Stimulated activated CD8-positive, alpha-beta memory T cell treated with anti-CD3 and anti-CD28 coated beads, Interleukin-12 subunit alpha, Interleukin-12 subunit beta, amount 100 ng/mL, for 4 hours (primary cell): ENCODE results near the gene ALDOC.
"Not testable (repeated sequence)": the region's sequence is repeated elsewhere in the genome, so short reads cannot be mapped to it uniquely, and the experiment has no call there.

Experiments
- DNase-seq: peaks from one replicate; pipeline ENCODE4 v3.0.0-alpha.2; 2020; ENCODE audit warnings: low read depth

The ALDOC gene

DNA sequence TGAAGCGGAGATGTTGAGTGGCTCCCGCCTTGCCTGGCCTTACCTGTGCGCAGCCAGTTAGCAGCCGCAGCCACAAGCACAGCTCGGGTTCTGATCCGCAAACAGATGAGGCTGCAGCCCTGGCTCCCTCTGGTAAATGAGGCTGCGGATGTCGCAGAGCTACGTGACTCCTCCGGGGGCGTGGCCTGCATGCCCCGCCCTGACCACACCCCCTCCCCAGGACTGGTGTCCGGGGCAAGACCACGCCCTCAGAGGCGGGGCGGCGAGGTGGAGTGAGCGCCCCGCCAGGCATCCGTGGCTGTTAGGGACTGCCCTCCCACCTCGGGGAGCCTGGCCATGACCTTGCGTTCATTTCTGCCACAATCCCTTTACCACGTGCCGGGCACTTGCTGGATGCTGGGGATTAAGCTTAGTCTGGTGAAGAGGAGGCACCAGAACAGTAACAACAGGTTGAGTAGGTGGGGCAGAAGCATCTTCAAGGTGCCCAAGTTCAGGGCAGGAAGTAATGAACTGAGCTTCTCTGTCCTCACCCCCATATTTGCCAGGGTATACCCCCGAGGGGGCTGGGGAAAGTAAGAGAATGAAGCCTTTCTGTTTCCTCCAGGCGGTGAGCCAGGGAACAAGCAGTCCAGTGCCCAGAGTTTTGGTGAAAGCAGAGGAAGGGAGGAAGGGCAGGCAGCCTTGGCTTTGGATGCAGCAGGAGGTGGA, at the start of gene ALDOC:
Gene ALDOC, minus strand, starts transcription at position 138 of the 708 bp plus-strand sequence. CDS start 1,363 bp downstream, outside the sequence.
- DNase-seq: peak; percentile 96

DNA sequence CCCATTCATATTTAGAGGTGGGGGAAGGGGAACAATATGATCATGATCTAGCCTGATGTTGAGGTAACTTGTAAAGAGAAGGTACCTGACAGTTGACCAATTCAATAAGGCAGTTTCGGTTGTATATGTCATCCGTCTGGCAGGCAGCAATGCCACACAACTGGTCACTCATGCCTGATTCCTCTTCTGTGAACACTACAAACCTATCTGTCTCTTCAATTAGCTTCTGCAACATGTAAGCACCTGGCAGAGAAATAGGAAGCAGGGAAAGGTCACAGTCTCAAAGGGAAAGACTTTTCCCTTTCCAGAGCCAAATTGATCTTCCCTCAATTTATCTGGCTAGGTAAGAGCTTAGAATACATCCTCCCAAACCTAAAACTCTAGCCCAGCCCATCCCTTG, 47.5 kb upstream of the ALDOC start:
- no peak for DNase-seq

DNA sequence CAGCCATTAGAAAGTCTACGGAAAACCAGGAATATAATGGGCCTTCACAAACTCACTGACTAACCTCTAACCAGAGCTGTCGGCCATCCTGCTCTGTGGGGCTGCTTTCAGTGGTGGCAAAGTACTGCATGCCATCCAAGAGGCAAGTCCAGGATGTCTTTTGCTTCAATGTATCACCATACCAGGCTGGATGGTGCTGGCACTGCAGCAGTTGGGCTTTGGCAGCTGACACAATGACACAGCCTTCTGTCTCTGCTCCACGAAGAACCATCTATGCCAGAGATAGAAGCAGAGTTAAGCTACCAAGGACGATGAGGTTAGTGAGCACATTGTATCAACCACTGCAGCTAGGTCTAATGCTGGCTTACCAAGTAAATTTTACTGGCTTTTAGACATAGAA, 47.0 kb upstream of the ALDOC start:
- no peak for DNase-seq

DNA sequence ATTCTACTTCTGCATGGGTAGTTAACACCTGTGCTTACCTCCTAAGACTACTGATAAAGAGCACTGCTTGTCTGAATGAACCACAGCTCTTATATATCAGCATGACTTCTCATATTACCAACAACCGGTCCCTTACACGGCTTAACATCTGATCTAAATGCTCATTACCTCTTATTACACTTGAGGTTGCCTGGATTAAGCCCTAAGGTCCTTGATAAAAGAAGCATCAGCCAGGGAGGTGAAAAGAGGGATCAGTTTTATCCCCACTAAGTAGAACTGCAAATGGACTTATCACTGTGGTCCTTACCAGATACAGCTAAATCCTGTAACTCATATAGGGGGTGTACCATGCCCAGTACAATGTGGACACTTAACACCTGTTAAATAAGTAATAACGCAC, 45.5 kb upstream of the ALDOC start:
- DNase-seq: no peak

DNA sequence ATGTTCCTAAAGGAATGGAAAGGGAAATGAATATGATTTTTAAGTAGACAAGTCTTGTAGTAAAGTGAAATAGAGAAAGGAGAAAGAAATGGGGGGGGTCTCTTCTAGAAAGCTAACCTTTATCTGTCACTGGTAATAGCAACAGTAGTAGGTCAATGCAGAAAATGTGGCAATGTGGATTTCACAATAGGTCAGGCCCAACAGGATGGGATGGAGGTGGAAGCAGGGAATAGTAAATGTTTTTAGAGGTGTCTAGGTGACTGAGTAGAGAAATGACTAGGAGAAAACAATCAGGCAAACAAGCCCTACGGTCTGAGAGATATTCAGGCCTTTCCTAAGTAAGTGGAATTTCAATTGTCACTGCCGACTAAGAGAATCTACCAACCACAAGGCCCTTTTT, 43.3 kb upstream of the ALDOC start:
- no peak for DNase-seq

DNA sequence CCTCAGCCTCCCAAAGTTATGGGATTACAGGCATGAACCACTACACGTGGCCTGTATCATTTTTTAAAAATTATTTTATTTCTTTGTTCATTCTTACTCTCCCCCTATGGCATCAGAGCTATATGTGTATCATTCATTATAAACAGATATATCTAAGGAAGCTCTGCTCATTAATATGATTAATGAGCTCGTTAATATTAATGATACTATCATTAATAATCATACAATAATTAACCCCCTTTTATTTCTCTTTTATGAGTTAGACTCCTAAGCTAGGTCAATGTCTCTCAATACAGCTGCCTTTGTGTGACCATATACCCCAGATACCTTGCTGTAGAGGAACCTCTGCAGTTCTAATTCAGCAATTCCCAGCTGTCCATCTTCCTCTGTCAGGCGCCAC, 41.8 kb upstream of the ALDOC start:
- no peak for DNase-seq

DNA sequence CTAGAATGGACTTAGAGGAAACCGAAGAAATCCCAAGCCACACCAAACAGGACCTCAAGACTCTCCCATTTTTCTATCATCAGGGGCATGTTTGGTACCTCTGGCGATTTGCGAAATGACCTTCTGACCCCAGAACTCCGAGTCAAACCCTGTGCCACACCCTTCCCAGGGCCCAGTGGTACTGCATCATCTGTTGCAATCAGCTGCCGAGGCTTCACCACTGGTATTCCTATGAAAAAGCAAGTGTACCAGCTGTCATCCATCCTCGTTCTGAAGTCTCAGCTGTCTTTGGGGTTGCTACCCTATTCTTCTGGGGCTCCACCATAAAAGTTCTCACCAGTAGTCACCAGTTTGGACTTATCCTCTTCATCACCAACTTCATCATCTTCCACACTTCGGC, 39.6 kb upstream of the ALDOC start:
- no peak for DNase-seq

DNA sequence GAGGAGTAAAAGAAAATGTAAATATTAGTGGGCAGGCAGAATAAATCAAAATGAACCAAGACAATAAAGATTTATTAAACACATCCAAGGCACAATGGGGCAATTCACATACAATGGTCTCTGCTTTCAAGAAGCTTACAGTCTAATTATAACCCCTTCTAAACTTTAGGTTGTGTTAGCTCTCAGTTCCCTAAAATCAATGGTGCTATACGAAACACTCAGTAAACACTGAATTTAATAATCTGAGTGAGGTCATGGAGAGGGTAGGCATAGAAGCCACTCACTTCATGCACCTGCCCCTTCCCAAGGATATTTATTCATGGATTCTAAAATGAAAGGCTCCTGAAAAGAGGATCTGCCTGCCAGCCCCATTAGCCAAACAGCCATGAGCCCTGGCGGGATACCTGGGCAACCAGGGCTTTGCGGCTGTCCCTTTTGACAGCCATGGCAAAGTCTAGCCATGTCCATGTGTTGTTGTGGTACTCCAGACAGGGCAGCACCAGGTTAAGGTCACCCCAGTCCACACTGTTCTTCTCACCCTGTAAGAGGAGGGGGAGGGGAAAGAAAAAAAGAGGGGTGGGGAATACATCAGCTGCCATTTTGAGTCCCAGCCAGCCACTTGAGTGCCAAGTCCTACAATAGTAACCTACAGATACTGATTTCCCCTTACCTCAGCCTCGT, 38.7 kb upstream of the ALDOC start:
- DNase-seq: no peak

DNA sequence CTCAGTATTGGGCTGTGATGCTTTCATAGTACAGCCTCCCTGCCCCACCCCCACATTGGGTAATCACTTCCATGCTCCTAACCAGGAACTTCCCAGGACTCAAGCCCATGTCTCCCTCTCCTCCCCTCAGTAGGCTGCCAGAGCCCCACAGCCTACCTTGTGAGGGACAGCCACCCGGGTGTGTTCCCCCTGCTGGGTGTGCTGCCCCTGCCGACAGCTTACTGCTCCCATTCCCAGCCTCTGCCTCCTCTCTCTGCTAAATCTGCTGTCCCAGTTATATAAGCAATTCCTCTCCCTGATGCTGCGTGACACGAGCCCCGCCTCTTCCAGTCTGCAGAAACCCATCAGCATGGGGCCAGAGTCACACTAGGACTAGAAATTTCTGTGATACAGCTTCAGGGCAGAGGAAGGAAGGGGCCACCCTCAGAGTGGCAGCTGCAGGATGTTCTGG, 37.3 kb upstream of the ALDOC start, which contains the start of gene RSKR:
Gene RSKR, minus strand, starts transcription at position 255 of the 451 bp plus-strand sequence. Its CDS starts 24 bp downstream, at position 231.
- no peak for DNase-seq

DNA sequence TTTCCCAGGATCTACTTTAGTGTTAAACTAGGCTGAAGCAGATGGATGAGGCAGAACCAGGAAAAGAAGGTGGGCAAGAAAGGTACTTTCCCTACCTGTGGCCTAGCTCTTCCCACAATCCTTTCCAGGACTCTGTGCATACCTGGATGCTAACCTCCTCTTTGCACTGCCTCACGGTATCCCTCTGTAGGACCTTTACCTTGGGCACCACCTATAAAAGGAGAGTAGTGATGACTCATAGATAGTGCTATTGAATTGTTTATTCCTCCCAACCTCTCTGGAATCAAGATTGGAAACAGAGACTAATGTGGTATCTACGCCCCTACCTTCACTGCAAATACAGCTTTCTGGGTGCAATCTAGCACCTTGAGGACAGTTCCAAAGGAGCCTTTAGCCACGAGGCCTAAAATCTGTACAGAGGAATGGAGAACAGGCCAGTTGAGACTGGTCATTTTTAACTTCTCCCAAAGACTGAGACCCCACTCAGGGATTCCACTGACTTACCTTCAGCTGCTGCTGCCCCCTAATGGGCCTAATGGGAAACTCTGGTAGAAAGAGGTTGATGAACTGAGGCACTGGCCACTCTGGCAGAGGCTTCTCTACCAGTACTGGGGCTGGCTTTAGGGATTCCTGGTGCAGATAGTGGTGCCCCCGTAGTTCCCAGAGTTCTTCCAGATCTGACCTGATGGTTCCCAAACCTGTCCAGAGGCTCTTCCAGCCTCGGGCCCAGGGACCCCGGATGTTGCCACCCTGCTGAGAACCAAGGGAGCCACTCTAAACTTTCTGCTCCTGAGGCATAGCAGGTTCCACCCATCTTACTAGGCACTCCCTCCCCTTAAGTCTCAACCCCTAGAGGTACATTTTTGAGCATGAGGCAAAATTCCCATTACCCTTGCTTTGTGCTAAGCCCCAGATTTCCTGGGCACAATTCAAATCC, 36.5 kb upstream of the ALDOC start:
- no peak for DNase-seq

DNA sequence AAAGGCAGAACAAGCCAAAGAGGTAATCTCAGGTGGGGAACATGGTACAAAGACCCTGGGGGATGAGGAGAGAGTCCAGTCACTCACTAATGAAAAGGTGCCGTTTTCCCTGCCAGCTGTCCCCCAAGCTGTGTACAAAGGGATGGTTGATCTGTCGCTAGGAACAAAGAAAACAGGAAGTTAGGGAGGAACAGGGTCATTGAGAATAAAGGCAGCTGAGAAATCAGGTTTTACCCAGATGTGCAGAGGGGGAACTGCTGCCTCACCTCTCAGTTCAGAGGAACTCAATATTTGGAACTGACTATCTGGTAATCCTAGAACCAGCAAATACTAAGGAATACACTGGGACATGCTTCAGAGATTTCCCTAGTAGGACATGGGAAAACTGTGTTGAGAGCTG, 35.8 kb upstream of the ALDOC start:
- no peak for DNase-seq

DNA sequence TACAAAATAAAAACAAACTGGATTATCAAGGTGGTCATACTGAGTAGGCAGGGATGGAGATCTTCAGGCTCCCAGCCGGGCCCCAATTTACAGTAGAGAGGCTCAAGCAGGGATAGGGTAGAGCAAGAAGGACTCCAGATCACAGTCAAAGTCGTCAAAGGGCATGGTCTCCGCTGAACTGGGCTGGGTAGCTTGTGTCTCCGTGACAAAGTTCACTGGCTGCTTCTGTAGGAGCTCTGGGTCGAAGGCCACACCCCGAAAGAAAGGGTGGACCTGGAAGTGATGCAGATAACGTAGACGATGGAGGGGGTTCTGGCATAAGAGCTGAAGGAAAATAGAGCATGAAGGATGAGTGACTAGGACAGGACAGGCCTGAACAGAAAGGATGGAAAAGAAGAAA, 33.7 kb upstream of the ALDOC start:
- DNase-seq: no peak

DNA sequence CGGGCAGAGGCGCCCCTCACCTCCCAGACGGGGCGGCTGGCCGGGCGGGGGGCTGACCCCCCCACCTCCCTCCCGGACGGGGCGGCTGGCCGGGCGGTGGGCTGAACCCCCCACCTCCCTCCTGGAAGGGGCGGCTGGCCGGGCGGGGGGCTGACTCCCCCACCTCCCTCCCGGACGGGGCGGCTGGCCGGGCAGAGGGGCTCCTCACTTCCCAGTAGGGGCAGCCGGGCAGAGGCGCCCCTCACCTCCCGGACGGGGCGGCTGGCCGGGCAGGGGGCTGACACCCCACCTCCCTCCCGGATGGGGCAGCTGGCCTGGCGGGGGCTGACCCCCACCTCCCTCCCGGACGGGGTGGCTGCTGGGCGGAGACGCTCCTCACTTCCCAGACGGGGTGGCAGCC, 27.3 kb upstream of the ALDOC start:
- not testable (repeated sequence) for DNase-seq

DNA sequence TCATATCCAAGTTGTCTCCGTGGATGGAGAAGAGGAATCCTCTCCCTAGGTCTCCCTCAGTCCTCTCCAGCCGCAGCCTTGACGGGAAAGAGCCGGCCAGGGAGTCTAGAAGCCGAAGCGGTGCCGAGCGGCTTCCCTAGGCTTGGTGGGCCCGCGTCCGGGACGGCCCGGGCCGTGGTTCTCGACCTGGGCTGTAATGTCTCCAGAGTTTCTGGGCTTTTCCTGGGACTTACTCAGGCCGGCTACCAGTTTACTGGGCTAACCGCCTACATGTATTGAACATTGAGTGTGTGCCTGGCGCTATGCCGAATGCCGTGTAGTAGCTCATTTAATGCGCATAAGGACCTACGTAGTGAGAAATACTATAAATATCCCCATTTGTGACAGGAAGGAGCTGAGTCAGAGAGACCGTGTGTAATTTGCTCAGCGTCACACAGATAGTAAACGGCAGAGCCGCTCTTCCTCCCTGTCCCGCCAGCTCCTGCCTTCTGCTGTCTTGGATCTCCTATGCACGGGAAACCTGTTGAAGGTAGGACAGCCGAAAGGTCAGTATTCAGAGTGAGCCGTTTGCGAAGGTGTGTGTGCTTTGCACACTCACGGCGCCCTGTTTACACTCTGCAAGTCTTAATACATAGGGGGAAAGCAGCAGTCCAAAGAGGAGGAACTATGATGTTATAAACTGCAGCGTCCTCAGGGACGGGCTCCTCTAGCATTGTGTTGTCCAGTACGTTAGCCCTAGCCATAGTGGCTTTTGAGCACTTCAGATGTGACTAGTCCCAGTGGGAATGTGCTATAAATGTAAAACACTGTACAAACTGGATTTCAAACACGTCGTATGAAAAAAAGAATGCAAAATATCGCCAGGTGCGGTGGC, 22.9 kb upstream of the ALDOC start:
- peak; percentile 40 for DNase-seq

DNA sequence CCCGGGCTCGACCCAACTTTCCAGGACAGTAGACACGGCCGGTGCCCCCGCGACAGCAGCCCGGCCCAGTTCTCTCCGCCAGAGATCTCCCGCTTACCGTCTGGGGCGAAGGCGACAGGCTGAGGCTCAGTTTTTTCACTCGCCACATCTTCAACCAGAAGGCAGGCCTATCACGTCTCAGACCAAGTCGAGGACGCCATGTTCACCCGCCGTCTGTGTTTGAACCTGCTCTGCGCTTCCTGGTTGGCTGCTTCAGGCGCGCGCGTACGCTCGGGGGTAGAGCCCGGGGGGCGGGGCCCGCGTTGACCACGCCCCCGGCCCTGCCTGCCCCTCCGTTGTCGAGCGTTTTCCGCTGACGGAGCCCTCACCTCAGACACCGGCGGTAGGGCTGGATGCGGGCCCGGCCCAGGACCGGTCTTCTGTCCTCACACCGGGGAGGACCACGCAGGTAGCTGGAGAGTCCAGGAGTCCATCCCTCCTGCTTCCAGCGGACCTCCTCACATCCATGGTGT, 22.2 kb upstream of the ALDOC start, which contains the start of gene SPAG5:
Gene SPAG5, minus strand, starts transcription at position 227 of the 512 bp plus-strand sequence. Its CDS starts 79 bp downstream, at position 148.
- DNase-seq: peak; percentile 88

DNA sequence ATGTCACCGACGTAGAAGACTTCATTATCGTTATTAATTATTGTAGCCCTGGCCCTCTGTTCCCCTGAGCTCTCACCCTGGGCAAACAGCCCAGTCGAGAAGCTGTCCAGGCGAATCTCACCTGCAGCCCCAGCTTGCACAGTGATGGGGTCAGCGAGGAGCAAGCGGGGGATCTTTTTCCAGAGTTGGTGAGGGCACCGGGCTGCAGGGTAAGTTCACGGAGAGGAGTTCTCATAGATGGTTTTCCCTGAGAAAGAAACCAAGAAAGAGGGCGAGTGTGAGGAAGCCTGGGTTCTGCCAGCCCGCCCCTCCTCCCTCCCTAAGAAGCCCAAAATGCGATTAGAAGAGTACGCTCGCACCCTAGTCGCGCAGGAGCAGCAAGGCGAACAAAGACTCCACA, 21.7 kb upstream of the ALDOC start:
- no peak for DNase-seq

DNA sequence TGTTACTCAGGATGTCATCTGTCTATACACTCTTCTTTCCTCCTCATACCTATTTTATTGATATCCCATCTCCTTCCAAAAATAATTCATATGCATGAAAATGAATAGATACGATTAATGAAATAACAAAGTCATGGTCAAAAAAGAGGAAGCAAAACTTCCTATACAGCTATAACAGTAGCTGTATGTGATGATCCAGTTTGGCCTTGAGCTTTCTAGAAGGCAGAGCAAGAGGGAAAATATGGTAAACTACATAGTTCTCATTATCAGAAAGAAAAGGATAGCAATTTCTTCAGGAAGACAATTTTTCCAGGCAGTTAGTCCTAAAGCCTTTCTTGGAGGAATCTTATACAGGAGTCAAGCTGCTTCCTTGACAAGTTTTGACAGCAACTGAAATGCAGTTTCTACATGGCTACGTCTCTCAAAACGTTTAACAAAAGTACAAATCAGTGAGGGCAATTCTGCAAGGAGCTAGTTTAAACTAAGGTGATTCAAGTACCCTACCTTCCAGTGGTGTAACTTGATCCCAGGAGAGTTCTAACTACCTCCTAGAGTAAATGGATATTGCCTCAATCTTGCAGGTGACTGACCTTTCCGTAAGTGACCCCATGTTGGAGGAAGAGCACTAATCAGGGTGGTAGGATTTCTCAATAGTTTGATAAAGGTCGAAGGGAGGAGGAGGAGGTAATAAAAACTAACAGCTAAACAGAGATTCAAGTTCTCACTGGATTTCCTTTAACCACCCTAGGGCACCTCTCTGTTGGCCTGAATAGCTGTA, 21.1 kb upstream of the ALDOC start:
- DNase-seq: no peak

DNA sequence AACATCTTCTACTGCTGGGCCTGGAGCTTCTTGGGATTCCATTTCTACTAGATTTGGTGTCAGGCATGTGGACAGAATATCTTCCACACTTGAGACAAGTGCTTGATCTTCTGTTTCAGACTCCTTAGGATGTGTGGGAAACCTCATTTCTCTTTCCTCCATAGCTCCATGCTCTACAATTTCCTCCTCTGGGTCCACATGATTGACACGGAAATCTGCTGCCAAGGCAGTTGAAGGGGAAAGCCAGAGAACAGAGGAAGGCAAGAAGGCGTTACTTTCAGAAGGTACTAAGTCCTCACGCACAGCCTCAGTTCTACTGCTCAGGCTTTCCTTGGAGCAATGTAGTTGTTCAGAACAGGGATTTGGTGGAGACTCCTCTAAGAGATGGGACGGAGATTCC, 15.6 kb upstream of the ALDOC start:
- no peak for DNase-seq

DNA sequence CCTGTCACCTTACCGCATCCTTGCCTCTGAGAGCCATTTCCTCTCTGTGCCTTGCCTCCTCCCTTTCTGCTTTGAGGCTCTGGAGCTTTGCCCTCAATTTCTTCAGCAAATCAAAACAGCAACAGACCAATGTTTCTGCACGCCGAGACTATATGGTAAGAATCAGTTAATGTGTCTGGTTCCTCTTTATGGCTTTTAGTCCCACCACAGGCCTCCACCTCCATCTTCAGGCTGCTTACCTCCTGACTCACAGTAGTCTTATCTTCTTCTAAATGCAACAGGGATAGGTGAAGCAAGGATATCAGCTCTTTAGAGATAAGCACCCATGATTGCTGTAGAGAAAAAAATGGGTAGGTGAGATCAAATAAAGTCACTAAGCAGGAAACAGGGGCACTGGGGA, 9.2 kb upstream of the ALDOC start:
- no peak for DNase-seq

DNA sequence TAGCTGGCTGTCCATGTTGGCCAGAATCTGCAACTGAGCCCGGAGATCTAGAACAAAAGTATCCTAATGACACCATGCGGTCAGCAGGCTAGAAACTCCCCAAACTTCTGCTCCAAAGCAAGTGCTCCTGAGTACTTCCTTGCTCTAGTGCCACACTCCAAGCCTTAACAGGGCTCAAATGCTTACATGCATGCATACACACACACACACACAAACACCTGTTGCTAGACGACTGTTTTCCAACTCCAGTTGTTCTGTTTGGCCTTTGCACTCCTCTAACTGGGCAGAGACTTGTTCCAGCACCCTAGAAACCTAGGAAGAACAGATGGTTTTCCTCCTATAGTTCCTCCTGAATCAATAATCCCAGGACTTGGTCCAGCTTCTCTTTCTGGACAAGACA, 7.7 kb upstream of the ALDOC start:
- DNase-seq: no peak
